NCI-H446 treated with DMSO at 0.1 percent for 48 hours (cell line): ENCODE results near the gene CELSR3.

ENCODE experiments used
- DNase-seq: peaks from one replicate; lab custom pipeline; 2025; lab: John Stamatoyannopoulos, UW

Gene CELSR3

DNA sequence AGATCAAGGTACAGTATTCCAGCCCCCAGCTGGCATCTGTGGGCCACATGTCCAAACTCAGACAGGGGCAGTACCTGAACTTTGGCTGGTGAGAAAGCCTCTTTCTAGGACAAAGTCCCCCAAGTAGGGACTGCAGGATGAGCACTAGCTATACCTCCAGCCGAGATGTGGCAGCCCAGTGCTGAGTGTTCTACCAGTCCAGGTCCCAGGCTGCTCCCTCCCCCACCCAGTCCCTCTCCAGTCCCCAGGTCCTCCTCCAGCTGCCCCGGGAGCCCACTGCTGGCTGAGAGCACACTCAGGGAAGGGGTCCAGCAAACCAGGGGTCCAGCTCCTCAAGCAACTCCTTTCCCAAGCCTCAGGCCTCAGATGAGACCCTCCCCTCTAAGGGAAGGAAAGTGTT is 28.9 kb downstream of the CELSR3 start:
- no peak for DNase-seq

GRCh38 chr3:48633256-48633655 is 29.4 kb downstream of the CELSR3 start:
- no peak for DNase-seq

DNA sequence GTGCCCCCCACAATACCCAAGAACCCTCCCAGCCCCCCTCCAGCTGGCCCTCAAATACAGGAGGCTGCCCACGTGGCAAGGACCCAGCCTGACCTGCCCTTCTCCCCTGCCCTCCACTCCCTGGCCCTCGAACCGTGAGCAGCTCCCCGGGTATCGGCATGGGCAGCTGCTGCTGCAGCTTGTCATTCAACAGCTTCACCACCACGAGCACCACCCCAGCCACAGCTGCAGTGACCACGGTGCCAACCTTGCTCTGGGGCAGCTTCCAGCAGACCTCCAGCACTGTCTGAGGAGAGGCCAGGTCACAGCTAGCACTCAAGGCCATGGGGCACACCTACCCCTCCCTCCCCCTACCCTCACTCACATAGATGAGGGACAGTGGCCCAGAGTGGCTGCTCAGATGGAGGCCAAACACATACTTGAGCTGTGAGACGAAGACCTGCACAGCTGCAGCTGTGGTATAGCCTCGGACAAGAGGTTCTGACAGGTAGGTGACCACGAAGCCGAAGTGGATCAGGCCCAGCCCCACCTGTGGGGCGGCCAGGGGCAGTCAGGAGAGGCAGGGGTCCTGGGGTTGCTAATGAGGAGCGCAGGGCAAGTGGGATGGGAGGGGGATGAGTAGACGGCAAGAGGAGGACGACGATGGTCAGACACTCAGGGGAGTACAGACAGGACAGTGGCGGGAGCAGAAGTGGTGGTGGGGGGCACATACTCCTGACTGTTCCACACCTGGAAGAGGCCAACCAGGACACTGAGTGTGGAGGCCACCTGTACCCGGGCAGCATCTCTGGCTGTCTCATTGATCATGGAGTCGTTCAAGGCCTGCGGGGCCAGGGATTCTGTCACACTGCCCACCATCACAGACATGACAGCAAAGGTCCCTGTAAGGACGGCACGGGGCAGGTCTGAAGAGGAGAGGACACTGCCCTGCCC is 30.9 kb downstream of the CELSR3 start:
- no peak for DNase-seq

DNA sequence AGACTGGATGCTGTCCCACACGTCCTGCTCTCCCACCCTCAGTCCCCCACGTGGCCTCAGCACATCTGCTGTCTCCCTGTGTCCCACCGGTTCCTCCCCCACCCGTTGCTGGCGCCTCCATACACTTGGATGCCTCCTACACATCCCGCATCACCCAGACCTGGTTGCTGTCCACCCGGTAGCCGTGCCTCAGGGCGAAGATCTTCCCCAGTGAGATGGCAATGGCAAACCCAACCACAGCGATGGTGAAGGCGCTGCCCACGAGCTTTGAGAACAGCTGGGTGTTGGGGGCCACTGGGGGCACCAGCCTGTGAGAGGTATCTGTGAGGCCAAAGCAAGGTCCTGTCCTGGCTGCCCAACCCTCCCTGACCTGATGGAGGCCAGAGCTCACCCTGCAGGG is 31.9 kb downstream of the CELSR3 start:
- no peak for DNase-seq

DNA sequence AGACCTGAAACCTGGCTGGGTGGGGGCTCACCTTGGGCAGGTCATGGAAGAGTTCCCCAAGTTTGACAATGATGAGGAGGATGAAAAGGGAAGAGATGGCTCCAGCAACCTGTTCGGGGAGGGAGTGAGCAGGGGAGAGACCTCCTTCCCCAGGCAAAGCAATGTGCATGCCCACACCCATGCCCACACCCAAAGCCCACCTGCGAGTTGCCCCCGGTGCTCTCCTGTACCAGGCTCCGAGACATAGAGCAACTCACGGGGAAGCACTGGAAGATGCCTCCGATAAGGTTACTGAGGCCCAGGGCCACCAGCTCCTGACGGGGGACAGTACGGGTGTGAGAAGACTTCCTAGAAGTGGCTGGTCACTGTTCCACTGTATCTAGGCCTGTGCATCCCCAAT is 32.3 kb downstream of the CELSR3 start:
- no peak for DNase-seq

DNA sequence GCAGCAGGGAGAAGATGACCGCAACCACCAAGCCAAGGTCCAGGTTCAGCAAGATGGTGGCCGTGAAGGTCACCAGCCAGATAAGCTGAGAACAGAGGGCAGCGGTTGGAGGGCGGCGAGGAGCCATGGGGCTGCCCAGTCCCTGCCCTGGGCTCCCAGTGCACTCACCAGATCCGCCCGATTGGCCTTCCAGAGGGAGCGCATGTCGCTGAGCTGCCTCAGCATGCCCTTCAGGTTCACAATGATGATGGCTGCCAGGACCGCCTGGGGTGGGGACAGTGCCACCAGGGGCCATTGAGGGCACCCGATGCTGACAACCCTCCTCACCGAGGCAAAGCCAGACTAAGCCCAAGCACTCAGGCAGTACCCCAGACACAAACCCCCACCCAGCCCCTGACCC is 32.8 kb downstream of the CELSR3 start:
- DNase-seq = no peak

DNA sequence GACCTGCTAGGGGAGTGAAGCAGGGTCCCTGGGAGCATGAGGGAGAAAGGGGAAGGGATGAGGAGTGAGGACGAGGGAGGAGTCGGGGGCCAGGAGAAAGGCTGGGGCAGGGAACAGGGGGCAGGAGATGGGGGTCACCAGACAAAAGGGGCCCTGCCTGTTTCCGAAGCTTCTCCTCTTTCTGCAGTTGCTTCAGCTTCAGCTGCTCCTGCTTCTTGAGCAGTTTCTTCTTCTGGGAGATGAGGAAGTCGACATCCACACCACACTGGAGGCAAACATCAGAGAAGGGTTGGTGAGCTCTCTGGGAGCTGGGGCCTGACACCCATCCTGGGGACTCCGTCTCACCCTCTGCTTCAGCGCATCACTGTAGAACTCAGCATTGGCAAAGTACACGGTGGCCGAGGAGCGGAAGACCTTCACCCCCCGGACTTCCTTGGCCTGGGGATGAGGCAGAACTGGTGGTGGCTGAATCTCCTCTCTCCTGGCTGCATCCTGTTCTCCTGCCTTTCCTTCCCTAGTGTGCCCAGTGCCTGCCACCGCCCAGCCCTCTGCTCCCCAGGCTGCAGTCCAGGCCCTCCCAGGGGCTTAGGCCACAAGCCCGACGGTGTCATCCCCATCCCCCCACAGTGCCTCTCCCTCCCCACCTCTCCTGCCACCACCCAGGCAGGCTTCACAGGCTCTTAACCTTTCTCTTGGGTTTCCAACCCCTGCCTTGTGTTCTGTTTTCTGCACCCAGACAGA is 34.2 kb downstream of the CELSR3 start:
- no peak for DNase-seq

GRCh38 chr3:48625600-48625999 is 37.1 kb downstream of the CELSR3 start:
- DNase-seq = no peak

DNA sequence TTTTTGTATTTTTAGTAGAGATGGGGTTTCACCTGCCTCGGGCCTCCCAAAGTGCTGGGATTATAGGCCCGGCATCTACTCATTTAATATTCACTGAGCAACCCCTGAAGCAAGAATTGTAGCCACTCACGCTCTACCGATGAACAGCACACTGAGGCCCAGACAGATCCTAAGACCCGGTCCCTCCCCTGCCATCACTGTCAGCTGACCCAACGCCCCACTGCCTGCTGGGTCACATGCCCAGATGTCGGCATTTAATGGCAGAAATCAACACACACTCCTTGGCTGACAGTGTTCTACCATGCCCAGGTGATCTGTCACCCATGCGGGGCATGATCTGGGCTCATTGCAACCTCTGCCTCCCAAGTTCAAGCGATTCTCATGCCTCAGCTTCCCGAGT is 37.9 kb downstream of the CELSR3 start:
- no peak for DNase-seq

DNA sequence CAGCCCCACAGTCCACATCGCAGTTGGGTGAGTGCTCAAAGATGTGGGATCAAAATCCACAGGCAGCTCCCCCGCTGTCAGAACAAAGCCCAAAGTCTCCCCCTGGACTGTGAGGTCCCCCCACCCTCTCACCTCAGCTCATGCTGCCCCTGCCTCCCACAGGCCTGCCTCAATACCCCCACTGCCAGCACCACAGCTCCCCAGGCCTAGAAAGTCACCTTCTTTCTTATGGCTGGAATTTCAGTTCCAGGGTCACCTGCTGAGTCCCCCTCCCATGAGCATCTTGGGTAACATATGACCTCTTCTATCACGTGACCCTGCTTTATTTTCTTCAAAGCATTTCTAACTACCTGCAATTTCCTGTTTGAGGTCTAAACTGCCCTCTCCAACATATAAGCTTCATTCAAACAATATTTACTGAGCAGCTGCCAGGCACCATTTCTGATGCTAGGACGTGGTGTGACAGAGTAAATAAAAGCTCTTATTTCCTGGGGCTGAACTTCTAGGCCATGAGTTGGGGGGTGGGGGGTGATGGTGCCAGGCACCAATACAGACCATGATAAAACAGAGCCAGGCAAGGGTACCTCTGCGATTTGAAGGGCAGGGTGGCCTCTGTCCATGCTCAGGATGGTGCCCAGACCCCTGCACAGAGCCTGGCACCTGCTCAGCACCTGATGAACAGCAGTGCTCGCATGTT is 38.7 kb downstream of the CELSR3 start:
- no peak for DNase-seq

DNA sequence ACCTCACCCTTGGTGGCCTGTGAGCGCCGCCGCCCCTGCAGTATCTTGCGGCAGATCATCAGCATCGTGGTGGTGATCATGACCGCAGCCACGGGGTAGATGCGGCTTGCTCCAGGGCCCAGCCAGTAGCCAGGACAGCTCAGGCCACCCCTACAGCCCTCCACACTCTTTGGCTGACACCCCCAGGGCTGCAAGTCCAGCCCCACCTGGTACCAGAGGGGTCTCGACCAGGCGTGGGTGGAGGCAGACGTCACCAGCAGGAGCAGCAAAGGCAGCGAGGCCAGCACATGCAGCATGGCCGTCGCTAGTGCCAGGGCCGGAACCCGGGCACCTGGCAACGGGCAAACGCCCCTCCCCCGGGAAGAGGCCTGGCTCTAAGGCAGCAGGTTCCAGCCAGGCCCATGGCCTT is 41.2 kb downstream of the CELSR3 start, which contains the start of gene TMEM89:
Gene TMEM89 (minus strand): TSS at position 309 of the 409 bp plus-strand sequence. CDS start 13 bp downstream, at position 296.
- no peak for DNase-seq

GRCh38 chr3:48619541-48620524 is 42.9 kb downstream of the CELSR3 start:
- DNase-seq = no peak

GRCh38 chr3:48617559-48617958 is 45.1 kb downstream of the CELSR3 start:
- DNase-seq = no peak

GRCh38 chr3:48614044-48614443 is 48.6 kb downstream of the CELSR3 start:
- DNase-seq = no peak

DNA sequence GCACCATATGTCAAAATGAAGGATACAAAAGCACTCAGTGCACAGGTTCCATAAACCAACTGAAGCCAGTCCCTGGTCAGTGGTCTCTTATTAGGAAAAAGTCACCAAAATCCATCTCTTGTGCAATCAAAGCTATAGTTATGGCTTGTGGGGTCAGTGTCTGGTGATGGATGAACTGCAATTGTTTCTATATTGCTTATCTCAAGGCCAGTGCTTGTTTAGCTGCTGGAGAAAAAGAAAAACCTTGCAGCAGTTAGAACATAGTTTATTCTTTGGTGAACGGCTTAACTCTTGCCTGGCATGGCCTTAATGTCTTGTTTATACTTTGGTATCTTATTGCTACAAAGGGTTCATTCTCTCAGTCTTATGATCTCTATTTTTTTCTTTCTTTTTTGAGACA is 50.4 kb downstream of the CELSR3 start:
- DNase-seq = no peak

- DNase-seq = peak; percentile 66
These were observed 53.3 kb downstream of the CELSR3 start, which contains the start of gene UQCRC1 for GRCh38 chr3:48609088-48610005. UQCRC1 (minus strand) TSS chr3:48609646; CDS start chr3:48609620, 26 bp downstream.

DNA sequence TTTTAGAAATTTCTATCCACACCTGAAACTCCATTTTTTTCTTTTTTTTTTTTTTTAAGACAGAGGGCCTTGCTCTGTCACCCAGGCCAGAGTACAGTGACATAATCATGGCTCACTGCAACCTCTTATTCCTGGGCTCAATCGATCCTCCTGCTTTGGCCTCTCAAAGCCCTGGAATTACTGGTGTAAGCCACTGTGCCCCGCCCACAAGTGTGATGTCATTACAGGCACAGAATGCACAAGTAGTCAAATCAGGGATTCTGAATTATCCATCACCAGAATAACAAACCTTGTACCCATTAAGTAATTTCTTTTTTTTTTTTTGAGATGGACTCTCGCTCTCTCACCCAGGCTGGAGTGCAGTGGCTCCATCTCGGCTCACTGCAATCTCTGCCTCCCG is 55.2 kb downstream of the CELSR3 start:
- no peak for DNase-seq

- no peak for DNase-seq
These were observed 61.1 kb downstream of the CELSR3 start for GRCh38 chr3:48601622-48601994.

DNA sequence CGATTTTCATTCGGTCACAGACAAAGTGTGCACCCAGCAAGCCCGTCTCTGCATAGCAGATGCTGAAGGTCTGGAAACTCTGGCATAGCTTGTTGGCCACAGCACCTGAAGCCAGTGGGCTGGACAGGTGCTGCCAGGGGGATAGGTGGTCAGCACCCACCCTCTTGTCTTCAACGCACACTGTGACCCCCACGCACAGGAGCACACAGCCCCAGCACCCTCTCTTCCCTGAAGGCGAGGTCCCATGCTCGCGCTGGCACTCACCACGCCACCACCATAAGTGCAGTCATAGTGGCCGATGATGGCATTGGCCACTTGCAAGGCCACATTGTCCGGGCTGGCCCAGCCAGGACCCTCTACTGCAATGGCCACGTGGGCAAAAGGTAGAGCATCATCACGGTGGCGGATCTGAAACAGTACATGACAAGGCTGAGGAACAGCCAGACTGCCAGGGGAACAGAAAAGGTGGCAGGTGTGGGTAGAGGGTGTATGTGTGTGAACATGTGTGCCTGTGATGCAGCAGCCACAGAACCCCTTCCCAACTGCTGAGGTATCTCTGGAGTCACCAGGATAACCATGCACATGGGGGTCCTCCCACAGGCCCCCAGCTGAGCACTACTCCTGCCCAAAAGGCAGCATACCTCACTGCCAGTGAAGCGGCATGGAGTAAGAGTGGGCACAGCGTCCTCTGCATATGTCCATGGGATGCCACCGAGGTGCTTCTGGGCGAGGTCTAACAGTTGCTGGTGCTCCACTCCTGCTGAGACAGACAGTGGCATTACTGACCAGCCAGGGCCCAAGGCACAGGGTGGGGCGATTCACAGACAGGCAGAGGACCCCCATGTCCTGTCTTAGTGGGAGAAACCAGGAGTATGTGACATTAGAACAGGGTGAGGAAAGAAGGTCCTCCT is 61.7 kb downstream of the CELSR3 start:
- no peak for DNase-seq
